ENCODE results near the gene CLDN9.

GRCh38 chr16:3057181-3058138 is 44.7 kb downstream of the CLDN9 start:
- TF ChIP-seq CTCF (IDR thresholded peaks at IDR 0.05), result no peak
- no peak for TF ChIP-seq EZH2 (IDR thresholded peaks at IDR 0.05; ENCODE audit: borderline replicate concordance, insufficient read depth, low read depth, low read length, poor library complexity, severe bottlenecking)
